GM19351 (cell line): ENCODE data around the gene SMARCA1.

Experiments used
- ATAC-seq: cut with Tn5 transposase; IDR thresholded peaks from one replicate; pipeline ENCODE4 v1.9.1; 2021; ENCODE audit warnings: mild to moderate bottlenecking, moderate library complexity; ENCODE audit not compliant: unreplicated experiment

SMARCA1 gene

GRCh38 chrX:129531132-129531531, 7.8 kb upstream of the SMARCA1 start:
- no peak for ATAC-seq

- no peak for ATAC-seq
These were observed 7.1 kb upstream of the SMARCA1 start for GRCh38 chrX:129530410-129530809.

DNA sequence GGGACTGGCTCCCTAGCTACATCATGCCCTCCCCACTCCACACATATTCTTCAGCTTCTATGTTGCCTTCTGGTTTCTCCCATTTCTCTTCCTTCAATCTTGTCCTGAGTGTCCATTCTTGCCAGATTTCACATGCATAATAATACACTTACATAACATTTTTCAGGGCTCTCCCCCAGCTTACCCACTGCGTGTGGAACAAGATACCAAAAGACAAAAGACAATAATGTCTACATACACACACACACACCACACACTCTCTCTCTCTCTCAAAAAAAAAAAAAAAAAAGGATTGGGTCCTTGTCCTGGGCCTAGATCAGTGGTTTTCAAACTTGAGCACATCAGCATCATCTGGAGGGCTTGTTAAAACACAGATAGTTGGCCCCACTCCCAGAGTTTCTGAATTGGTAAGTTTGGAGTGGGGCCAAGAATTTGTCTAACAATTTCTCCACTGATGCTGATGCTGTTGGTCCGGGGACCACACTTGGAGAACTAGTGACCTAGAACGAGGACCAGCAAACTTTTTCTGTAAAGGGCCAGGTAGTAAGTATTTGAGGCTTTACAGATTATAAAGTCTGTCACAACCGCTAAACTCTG, 6.5 kb upstream of the SMARCA1 start:
- ATAC-seq: no peak

DNA sequence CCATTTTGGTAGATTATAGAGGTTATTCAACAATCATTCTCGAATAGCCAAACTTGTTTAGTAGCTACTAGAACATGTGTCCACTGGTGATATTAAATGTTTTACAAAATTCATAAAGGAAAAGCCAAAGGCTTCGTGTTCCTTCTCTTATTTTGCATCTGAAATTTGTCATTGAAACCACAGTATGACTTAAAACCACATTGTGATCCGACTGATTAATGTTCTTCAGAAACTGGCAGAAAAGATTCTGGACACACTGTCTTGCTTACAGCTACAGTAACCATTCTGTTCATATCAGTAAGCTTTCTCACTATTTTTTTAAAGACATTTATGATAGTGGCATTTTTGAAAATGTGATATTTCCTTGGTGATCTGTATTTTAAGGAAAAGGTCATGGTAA, 2.6 kb upstream of the SMARCA1 start:
- no peak for ATAC-seq

- no peak for ATAC-seq
These were observed 1.9 kb upstream of the SMARCA1 start for GRCh38 chrX:129525162-129525561.

DNA sequence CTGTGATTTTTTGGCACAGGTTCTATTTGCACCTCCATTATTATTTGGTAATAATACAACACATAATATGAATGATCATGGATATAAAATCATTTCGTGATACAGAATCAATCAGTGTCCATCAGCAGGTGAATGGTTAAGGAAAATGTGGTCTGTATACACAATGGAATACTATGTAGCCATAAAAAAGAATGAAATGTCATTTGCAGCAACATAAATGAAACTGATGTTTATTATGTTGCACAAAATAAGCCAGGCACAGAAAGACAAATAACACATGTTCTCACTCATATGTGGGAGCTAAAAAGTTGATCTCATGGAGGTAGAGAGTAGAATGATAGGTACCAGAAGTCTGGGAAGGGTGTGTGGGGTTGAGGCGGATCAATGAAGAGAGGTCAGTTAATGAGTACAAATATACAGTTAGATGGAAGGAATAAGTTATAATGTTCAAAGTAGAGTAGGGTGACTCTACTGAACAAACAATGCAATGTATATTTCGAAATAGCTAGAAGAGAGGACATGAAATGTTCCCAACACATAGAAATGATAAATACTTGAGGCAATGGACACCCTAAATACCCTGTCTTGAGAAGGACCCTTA, 1.1 kb upstream of the SMARCA1 start:
- no peak for ATAC-seq

DNA sequence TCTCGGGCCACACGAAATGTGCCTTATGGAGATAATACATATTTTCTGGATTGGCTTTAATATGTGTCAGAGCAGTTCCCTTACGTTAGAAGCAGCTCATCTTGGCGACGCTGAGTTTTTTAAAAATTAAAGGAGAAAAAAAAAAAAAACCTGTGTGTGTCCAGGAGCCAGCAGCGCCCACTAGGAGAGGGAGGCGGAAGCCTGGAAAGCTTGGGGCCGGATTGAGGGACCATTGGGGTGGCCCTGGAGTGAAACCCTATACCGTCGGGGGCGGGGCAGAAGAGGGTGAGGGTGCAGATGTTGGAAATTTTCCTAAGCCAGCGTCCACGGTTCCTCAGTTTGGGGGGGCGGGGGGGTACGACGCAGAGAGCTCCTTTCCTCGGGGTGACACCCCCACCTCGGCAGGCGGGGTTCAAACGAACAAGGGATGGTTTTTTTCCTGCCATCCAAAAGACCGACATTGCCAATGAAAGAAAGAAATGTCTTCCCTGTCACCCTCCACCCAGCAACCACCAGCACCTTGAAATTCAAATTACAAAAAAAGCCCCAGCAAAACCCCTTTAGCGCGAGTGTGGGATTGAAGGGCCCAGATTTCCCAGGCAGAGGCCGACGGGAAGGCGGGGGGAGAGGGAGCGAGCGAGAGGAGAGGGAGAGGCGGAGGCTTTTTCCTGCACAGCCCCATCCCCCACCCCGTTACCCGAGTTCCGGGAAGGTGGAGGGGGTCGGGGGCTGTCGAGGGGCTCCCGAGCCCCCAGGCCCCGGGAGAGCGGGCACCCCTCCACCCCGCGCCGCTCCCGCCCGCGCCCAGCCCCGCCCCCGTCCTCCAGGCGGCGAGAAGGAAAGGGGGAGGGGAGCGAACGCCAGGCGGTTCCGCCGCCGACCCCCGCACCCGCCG, 859 bp downstream of the SMARCA1 start:
- ATAC-seq: no peak

DNA sequence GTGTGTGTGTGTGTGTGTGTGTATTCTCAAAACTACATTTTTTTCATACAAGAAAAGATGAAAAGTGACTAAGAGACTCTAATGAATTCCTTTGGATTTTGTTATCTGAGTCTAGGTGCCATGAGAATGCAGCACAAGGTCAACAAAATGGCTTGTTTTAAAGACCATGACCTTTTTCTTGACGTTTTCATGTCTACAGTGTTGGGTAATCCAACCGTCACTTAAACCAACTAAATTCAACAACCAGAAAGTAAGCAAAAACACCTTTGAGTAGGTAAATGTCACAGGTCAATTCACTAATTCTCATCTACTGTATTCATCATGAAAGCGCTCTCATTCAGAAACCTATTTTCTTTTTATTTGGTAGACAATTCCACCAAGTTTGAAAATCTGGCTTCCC, 3.1 kb downstream of the SMARCA1 start:
- no peak for ATAC-seq

- ATAC-seq: no peak
These were observed 6.9 kb downstream of the SMARCA1 start for GRCh38 chrX:129516402-129516801.

GRCh38 chrX:129512409-129512808, 10.9 kb downstream of the SMARCA1 start:
- no peak for ATAC-seq

- no peak for ATAC-seq
These were observed 11.6 kb downstream of the SMARCA1 start for GRCh38 chrX:129511689-129512088.

GRCh38 chrX:129510331-129510730, 13.0 kb downstream of the SMARCA1 start:
- ATAC-seq: no peak

DNA sequence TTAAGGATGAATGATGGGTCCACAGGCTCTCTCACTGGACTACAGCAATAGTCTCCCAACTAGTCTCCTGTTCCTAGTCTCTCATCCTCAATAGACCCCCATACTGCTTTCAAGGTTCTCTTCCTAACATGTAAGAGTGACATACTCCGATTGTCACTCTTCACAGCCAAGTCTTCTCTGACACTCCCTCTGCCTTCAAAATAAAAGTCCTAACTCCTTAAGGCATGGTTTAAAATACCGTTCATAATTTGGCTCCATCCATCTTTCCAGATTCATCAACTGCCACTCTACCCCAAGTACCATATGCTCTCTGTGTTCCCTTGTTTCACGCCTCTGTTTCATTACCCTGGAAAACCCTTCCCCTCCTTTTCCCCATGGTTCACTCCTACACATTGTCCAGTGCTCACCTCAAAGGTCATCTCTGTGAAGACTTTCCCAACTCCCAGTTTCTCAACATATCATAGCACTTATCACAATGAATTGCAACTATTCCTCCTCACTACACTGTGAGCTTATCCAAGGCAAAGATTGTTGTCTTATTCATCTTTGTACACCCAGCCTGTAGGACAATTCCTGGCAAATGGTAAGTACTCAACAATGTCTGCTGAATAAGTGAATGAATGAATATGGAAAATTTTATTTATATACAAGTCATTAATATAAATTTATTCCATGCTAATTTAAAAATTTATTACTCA, 26.0 kb downstream of the SMARCA1 start:
- no peak for ATAC-seq

- ATAC-seq: no peak
These were observed 26.7 kb downstream of the SMARCA1 start for GRCh38 chrX:129496625-129497024.

DNA sequence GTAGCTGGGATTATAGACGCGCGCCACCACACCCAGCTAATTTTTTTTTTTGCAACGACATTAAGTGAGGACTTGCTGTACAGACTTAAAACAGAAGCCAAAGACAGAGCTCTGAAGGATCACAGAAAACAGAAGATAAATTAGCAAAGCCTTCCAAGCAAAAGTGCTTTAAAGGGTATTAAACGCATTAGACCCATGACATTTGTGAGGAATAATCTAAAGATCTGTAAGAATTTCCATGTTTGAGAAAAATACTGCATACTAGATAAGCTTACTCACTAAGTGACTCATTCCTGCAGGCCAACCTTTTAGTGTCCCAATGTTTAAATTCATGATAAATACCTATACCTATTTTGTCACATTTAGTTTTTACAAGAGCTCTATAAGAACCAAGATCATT, 27.4 kb downstream of the SMARCA1 start:
- ATAC-seq: no peak

DNA sequence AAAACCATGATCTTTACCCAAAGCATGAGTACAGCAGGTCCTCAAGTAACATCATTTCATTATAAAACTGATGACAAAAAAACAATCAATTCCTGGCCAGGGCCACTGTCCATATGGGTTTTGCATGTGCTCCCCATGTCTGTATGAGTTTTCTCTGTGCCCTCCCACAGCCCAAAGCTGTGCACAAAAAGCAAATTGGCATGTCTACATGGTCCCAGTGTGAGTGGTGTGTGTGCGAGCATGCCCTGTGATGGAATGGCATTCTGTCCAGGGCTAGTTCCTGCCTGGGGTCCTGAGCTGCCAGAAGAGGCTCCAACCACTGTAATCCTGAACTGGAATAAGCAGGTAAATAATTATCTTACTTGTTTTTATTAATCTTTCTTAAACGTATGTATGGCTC, 28.4 kb downstream of the SMARCA1 start:
- no peak for ATAC-seq

GRCh38 chrX:129493643-129494042, 29.6 kb downstream of the SMARCA1 start:
- ATAC-seq: no peak

GRCh38 chrX:129490330-129490729, 33.0 kb downstream of the SMARCA1 start:
- no peak for ATAC-seq

DNA sequence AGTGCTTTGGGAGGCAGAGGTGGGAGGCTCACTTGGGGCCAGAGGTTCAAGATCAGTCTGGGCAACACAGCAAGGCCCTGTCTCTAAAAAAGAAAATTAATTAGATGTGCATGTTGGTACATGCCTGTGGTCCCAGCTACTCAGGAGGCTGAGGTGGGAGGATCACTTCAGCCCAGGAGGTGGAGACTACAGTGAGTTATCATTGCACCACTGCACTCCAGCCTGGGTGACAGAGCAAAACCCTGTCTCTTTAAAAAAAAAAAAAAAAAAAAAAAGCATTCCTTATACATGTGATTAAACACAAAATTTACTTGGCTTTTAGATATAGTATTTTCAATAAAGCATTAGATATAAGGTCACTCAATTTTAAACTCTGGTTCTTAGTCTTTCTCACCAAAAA, 34.9 kb downstream of the SMARCA1 start:
- no peak for ATAC-seq

- ATAC-seq: no peak
These were observed 42.4 kb downstream of the SMARCA1 start for GRCh38 chrX:129480889-129481288.

DNA sequence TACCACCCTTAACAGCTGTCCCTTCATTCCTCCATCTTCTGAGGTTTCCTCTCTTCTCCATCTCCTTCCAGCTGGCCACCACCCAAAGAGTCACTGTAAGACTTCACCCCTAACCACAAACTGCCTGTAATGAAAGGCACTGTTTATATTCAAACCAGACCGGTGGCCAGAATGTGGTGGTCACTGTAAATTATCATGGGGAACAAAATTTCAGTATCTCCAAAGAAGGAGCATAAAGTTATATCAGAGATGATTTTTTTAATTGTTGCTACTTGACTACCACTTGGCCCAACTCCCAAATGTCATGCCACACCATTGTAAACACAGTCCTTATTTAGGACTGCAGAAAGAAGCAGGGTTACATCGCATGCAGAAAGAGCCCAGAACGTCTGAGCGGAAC, 44.8 kb downstream of the SMARCA1 start:
- ATAC-seq: no peak

GRCh38 chrX:129472116-129472515, 51.2 kb downstream of the SMARCA1 start:
- ATAC-seq: no peak
